ENCODE measurements around the gene PTPRD. TPM values are rescaled to one million over a fixed set of nuclear protein-coding genes. Genes with fewer than 3 reads are reported as not detected.

Gene PTPRD
- total and polyA plus RNA-seq, 2 of the 4 experiments (the other 2 are of a cell fraction): 0.07 to 0.18 TPM

DNA sequence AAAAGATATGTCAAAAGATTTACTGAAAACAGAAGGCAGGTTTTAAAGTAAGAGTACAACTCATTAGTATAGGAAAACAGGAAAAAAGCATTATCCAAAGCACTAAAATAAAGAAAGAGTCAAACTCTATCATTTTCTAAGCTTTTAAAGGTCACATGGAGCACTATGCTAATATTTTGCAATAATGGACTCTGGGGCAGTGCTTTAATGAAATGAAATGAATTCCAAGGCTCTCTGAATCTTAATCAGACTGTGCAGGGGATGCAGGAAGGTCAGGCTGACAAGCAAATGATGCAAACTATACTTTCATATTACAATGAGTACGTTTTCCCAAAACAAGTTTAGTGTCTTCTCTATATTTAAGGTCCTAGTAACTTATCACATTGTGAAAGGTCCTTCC is 1831.3 kb downstream of the PTPRD start:
- WGBS, 2 experiments (ENCODE audit: extremely low coverage in 2 of 2, insufficient read length in 1 of 2): no CpG with 5 or more reads among the region's 1 CpG
- intact Hi-C loops (cut with micrococcal nuclease): no loop called here

More for the DNA sequence above, 1831.3 kb downstream of the PTPRD start:
- no peak overlapping the region for H2AK5ac ChIP-seq (ENCODE audit: low read depth, low read length)
- no peaks in the 10 kb centered on the region for H3K27me3 ChIP-seq (ENCODE audit: control insufficient read depth, insufficient read depth, low read length)
- H3K23ac ChIP-seq (ENCODE audit: low read depth, low read length): no peak overlapping the region
- ChIA-PET CTCF (no interaction called here), POLR2A (ENCODE audit: unreplicated experiment) (no interaction called here)
- no peak overlapping the region for H2BK20ac ChIP-seq (ENCODE audit: low read depth, low read length)
- H3K9ac ChIP-seq (ENCODE audit: low read depth, low read length): no peak overlapping the region
- no peaks in the 10 kb centered on the region for H3K79me1 ChIP-seq (ENCODE audit: low read depth in 1 of 2, low read length in 2 of 2)
- H3K56ac ChIP-seq (ENCODE audit: extremely low read depth, insufficient read depth, low read length): no peak overlapping the region
- peaks cover 2% of the 10 kb centered on the region; the same call in 1 of the 2 replicates for H3K9me3 ChIP-seq (ENCODE audit: control insufficient read depth, insufficient read depth, low read length)
- no peak overlapping the region for H4K91ac ChIP-seq (ENCODE audit: insufficient read depth, low read depth, low read length)
- H2BK120ac ChIP-seq (ENCODE audit: low read depth, low read length): no peak overlapping the region
- no peak overlapping the region for H3K4ac ChIP-seq (ENCODE audit: low read depth, low read length)
- H3K9me1 ChIP-seq (ENCODE audit: insufficient read depth, low read length): no peaks in the 10 kb centered on the region
- H2AK9ac ChIP-seq (replicated peaks; ENCODE audit: low read depth, low read length, poor library complexity): no peak overlapping the region
- no peak overlapping the region for H2BK15ac ChIP-seq (ENCODE audit: low read depth, low read length)
- in situ Hi-C loops (cut with MboI; ENCODE audit: low sequenced_read_pairs) (no loop called here), dilution Hi-C loops (cut with HindIII; ENCODE audit: low sequenced_read_pairs, unreplicated experiment) (no loop called here)
- no peaks in the 10 kb centered on the region for H3K4me1 ChIP-seq (ENCODE audit: control insufficient read depth, insufficient read depth, low read length)
- no peak overlapping the region for H2BK5ac ChIP-seq (ENCODE audit: low read depth, low read length, poor library complexity, severe bottlenecking)
- no peaks in the 10 kb centered on the region for H4K20me1 ChIP-seq (ENCODE audit: insufficient read depth, low read length)
- no peaks in the 10 kb centered on the region for H3K36me3 ChIP-seq (ENCODE audit: control insufficient read depth, insufficient read depth, low read length)
- BruUV-seq (replicated peaks): no TSS peak
- H2AFZ ChIP-seq (replicated peaks; ENCODE audit: low read length, poor library complexity): no peak overlapping the region
- no peak overlapping the region for H3K4me3 ChIP-seq (ENCODE audit: insufficient read depth, low read depth, low read length)
- H3K27ac ChIP-seq (ENCODE audit: insufficient read depth, low read length): no peak overlapping the region
- H4K5ac ChIP-seq (ENCODE audit: low read depth, low read length): no peak overlapping the region
- no peak overlapping the region for H3K18ac ChIP-seq (ENCODE audit: low read depth, low read length)
- H3K14ac ChIP-seq (replicated peaks; ENCODE audit: low read depth, low read length): no peak overlapping the region
- no peak overlapping the region for H4K8ac ChIP-seq (ENCODE audit: low read depth in 2 of 2, low read length in 2 of 2)
- ATAC-seq (ENCODE audit: low read depth) (no peak), DNase-seq (no peak)
- TF ChIP-seq MXI1 (IDR thresholded peaks at IDR 0.05; ENCODE audit: borderline replicate concordance, low read depth, low read length): no peak
- TF ChIP-seq, protein P1, sequence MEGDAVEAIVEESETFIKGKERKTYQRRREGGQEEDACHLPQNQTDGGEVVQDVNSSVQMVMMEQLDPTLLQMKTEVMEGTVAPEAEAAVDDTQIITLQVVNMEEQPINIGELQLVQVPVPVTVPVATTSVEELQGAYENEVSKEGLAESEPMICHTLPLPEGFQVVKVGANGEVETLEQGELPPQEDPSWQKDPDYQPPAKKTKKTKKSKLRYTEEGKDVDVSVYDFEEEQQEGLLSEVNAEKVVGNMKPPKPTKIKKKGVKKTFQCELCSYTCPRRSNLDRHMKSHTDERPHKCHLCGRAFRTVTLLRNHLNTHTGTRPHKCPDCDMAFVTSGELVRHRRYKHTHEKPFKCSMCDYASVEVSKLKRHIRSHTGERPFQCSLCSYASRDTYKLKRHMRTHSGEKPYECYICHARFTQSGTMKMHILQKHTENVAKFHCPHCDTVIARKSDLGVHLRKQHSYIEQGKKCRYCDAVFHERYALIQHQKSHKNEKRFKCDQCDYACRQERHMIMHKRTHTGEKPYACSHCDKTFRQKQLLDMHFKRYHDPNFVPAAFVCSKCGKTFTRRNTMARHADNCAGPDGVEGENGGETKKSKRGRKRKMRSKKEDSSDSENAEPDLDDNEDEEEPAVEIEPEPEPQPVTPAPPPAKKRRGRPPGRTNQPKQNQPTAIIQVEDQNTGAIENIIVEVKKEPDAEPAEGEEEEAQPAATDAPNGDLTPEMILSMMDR (conservative IDR thresholded peaks at IDR 0.05; ENCODE audit: low read depth, low read length): no peak
- TF ChIP-seq SMC3 (IDR thresholded peaks at IDR 0.05; ENCODE audit: low read depth, low read length): no peak
- no peak for TF ChIP-seq NFE2L2 (IDR thresholded peaks at IDR 0.05; ENCODE audit: low read depth, low read length)
- TF ChIP-seq POLR2A (IDR thresholded peaks at IDR 0.05; ENCODE audit: low read depth, low read length): no peak
- no peak for TF ChIP-seq RFX5 (IDR thresholded peaks at IDR 0.05; ENCODE audit: low read depth, low read length)
- TF ChIP-seq ELK1 (IDR thresholded peaks at IDR 0.05; ENCODE audit: borderline replicate concordance, low read depth, low read length): no peak
- TF ChIP-seq BHLHE40 (IDR thresholded peaks at IDR 0.05; ENCODE audit: low read depth, low read length): no peak
- no peak for TF ChIP-seq MAFK (IDR thresholded peaks at IDR 0.05; ENCODE audit: low read depth, low read length)
- TF ChIP-seq MAZ (IDR thresholded peaks at IDR 0.05; ENCODE audit: borderline replicate concordance, low read depth, low read length): no peak
- TF ChIP-seq RAD21 (IDR thresholded peaks at IDR 0.05; ENCODE audit: low read length): no peak
- TF ChIP-seq FOS (IDR thresholded peaks at IDR 0.05; ENCODE audit: low read depth, low read length): no peak
- TF ChIP-seq CHD1 (IDR thresholded peaks at IDR 0.05; ENCODE audit: low read depth, low read length): no peak
- H3K4me2 ChIP-seq (ENCODE audit: low read depth, low read length): no peak overlapping the region
